ENCODE measurements around the gene PHF23.

Gene PHF23

GRCh38 chr17:7226721-7227710 lies 12.2 kb downstream of the PHF23 start:
- no peak overlapping the region for H3K4me3 ChIP-seq (ENCODE audit: low read length)
- H3K36me3 ChIP-seq (ENCODE audit: insufficient read depth, low read length) = peaks cover 88% of the 10 kb centered on the region
- no peak overlapping the region for H2AFZ ChIP-seq (ENCODE audit: low read depth, low read length)
- H3K4me1 ChIP-seq (ENCODE audit: insufficient read depth, low read length) = peaks cover 4% of the 10 kb centered on the region
- no peaks in the 10 kb centered on the region for H3K9me3 ChIP-seq (ENCODE audit: low read length)
- H3K27me3 ChIP-seq (ENCODE audit: insufficient read depth, low read length) = no peaks in the 10 kb centered on the region

- Histone ChIP-seq H3K27me3 (ENCODE audit: insufficient read depth, low read length) (no peaks in the 10 kb centered on the region), H3K4me1 (ENCODE audit: insufficient read depth, low read length) (peaks cover 4% of the 10 kb centered on the region), H3K36me3 (ENCODE audit: insufficient read depth, low read length) (peaks cover 90% of the 10 kb centered on the region), H2AFZ (ENCODE audit: low read depth, low read length) (no peak overlapping the region), H3K9me3 (ENCODE audit: low read length) (no peaks in the 10 kb centered on the region), H3K4me3 (ENCODE audit: low read length) (no peak overlapping the region)
Measured at GRCh38 chr17:7225711-7226331, 13.4 kb downstream of the PHF23 start.

DNA sequence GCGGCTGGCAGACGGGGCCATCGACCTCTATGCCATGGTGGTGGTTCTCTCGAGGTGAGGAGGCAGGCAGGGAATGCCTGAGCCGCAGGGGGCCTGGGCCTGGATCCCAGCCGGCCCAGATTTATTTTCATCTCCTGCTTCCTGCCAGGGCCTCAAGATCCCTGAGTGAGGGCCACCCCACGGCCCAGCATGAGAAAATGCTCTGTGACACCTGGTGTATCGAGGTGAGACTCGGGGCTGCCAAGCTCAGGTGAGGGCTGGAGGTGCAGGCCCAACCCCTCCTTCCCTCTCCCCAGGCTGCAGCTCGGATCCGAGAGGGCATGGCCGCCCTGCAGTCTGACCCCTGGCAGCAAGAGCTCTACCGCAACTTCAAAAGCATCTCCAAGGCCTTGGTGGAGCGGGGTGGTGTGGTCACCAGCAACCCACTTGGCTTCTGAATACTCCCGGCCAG lies 14.6 kb downstream of the PHF23 start:
- Histone ChIP-seq H3K27me3 (ENCODE audit: insufficient read depth, low read length) (no peaks in the 10 kb centered on the region), H3K36me3 (ENCODE audit: insufficient read depth, low read length) (peaks cover 79% of the 10 kb centered on the region), H3K4me3 (ENCODE audit: low read length) (no peak overlapping the region), H3K4me1 (ENCODE audit: insufficient read depth, low read length) (peaks cover 13% of the 10 kb centered on the region), H3K9me3 (ENCODE audit: low read length) (no peaks in the 10 kb centered on the region), H2AFZ (ENCODE audit: low read depth, low read length) (no peak overlapping the region)

DNA sequence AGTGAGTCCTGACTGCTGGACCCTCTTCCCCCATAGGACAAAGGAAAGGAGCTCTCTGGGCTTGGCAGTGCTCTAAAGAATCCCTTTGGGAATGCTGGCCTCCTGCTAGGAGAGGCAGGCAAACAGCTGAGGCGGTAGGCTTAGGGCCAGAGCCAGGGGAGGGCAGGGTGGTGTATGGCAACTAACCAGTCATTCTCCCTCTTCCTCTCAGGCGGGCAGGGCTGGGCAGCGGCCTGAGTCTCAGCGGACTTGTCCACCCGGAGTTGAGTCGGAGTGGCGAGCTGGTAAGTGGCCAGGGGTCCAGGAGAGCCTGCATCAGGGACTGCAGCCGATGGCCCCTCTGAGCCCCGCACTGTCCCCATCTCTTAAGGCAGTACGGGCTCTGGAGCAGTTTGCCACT lies 15.1 kb downstream of the PHF23 start:
- H3K27me3 ChIP-seq (ENCODE audit: insufficient read depth, low read length) = no peaks in the 10 kb centered on the region

DNA sequence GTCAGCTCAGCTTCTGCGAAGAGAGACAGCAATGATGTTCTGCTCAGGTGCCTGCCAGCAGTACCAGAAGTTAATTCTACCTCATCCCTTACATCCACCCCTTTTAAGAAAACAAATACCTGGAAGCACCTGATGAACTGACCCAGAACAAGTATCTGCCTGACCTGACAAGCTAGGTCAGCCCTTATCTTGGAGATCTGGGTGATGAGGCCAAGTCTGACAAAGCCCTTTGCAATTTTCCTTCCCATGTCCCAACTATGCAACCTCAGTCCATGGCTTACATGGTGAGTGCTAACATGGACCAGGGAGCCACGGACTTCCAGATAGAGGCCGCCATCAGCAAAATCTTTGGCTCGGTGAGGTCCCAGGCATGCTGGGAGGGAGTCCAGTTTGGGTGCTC lies 15.9 kb downstream of the PHF23 start:
- Histone ChIP-seq H3K4me3 (ENCODE audit: low read length) (no peak overlapping the region), H3K9me3 (ENCODE audit: low read length) (no peaks in the 10 kb centered on the region), H3K4me1 (ENCODE audit: insufficient read depth, low read length) (peaks cover 24% of the 10 kb centered on the region), H3K27me3 (ENCODE audit: insufficient read depth, low read length) (no peaks in the 10 kb centered on the region), H2AFZ (ENCODE audit: low read depth, low read length) (no peak overlapping the region), H3K36me3 (ENCODE audit: insufficient read depth, low read length) (peaks cover 66% of the 10 kb centered on the region)

More for the DNA sequence above, 15.1 kb downstream of the PHF23 start:
- Histone ChIP-seq H3K4me3 (ENCODE audit: low read length) (no peak overlapping the region), H3K9me3 (ENCODE audit: low read length) (no peaks in the 10 kb centered on the region), H3K36me3 (ENCODE audit: insufficient read depth, low read length) (peaks cover 73% of the 10 kb centered on the region), H2AFZ (ENCODE audit: low read depth, low read length) (no peak overlapping the region), H3K4me1 (ENCODE audit: insufficient read depth, low read length) (peaks cover 17% of the 10 kb centered on the region)

DNA sequence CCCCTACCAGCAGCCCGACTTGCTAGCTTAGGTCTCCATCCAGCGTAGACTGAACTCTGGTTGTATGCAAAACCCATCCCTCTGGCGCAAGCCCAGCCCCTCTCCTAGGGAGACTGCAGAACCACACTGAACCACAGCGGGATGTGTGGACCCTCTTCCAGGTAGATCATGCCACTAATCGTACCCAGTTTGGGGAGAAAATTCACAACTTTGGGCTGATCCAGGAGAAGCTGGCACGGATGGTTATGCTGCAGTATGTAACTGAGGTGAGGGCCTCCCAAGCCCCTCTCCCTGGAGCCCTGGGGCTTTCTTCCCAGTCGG lies 16.3 kb downstream of the PHF23 start:
- no peaks in the 10 kb centered on the region for H3K27me3 ChIP-seq (ENCODE audit: insufficient read depth, low read length)
- H3K9me3 ChIP-seq (ENCODE audit: low read length) = no peaks in the 10 kb centered on the region
- peaks cover 61% of the 10 kb centered on the region for H3K36me3 ChIP-seq (ENCODE audit: insufficient read depth, low read length)
- no peak overlapping the region for H3K4me3 ChIP-seq (ENCODE audit: low read length)
- H3K4me1 ChIP-seq (ENCODE audit: insufficient read depth, low read length) = peaks cover 29% of the 10 kb centered on the region
- no peak overlapping the region for H2AFZ ChIP-seq (ENCODE audit: low read depth, low read length)

- Histone ChIP-seq H3K4me3 (ENCODE audit: low read length) (no peak overlapping the region), H3K9me3 (ENCODE audit: low read length) (no peaks in the 10 kb centered on the region), H2AFZ (ENCODE audit: low read depth, low read length) (no peak overlapping the region), H3K4me1 (ENCODE audit: insufficient read depth, low read length) (peaks cover 33% of the 10 kb centered on the region), H3K36me3 (ENCODE audit: insufficient read depth, low read length) (peaks cover 56% of the 10 kb centered on the region), H3K27me3 (ENCODE audit: insufficient read depth, low read length) (no peaks in the 10 kb centered on the region)
Measured at GRCh38 chr17:7222093-7222971, 16.9 kb downstream of the PHF23 start.

DNA sequence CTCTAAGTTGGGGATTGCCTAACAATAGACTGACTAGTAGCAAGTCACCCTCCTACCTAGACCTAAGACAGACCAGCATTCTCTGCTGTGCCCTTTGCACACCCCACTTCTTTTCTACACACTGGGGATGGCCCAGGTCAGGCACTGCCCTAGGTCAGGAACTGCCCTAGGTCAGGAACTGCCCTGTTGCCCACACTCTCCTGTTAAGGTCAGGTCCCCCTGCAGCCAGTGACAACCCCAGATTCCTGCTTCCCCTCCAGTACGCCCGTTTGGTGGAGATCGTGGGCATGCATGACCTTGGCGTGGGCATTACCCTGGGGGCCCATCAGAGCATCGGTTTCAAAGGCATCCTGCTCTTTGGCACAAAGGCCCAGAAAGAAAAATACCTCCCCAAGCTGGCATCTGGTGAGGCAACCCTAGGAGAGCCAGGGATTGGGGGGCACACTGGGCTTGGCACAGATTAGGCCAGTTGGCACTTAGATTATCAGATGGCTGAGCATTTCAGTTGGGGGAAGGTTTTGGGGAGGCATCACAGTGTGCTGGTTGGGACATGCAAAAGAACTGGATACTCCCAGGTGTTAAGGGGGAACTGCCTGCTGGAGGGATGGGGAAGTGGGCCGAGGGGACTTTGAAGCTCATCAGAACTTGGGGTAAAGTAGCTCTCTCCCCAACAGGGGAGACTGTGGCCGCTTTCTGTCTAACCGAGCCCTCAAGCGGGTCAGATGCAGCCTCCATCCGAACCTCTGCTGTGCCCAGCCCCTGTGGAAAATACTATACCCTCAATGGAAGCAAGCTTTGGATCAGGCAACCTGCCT lies 17.8 kb downstream of the PHF23 start:
- Histone ChIP-seq H3K4me3 (ENCODE audit: low read length) (no peak overlapping the region), H3K4me1 (ENCODE audit: insufficient read depth, low read length) (peaks cover 39% of the 10 kb centered on the region), H2AFZ (ENCODE audit: low read depth, low read length) (no peak overlapping the region), H3K36me3 (ENCODE audit: insufficient read depth, low read length) (peaks cover 47% of the 10 kb centered on the region), H3K27me3 (ENCODE audit: insufficient read depth, low read length) (no peaks in the 10 kb centered on the region), H3K9me3 (ENCODE audit: low read length) (no peaks in the 10 kb centered on the region)

- H3K4me1 ChIP-seq (ENCODE audit: insufficient read depth, low read length) = peaks cover 46% of the 10 kb centered on the region
Measured at GRCh38 chr17:7220593-7221277, 18.5 kb downstream of the PHF23 start.

GRCh38 chr17:7219812-7220592 lies 19.3 kb downstream of the PHF23 start, which contains the start of the genes ACADVL and DLG4:
Gene ACADVL (plus strand): TSS chr17:7219938. CDS start chr17:7219985, 47 bp downstream.
Gene DLG4 (minus strand): TSS chr17:7219836.
- no peaks in the 10 kb centered on the region for H3K9me3 ChIP-seq (ENCODE audit: low read length)
- H3K4me3 ChIP-seq (ENCODE audit: low read length) = peak within 1 kb of the TSS; percentile 72
- no peak within 1 kb of the TSS for H2AFZ ChIP-seq (ENCODE audit: low read depth, low read length)
- H3K27me3 ChIP-seq (ENCODE audit: insufficient read depth, low read length) = no peaks in the 10 kb centered on the region
- peaks cover 52% of the 10 kb centered on the region for H3K4me1 ChIP-seq (ENCODE audit: insufficient read depth, low read length)
- H3K36me3 ChIP-seq (ENCODE audit: insufficient read depth, low read length) = peaks cover 33% of the 10 kb centered on the region

More at GRCh38 chr17:7220593-7221277, 18.5 kb downstream of the PHF23 start:
- no peaks in the 10 kb centered on the region for H3K9me3 ChIP-seq (ENCODE audit: low read length)
- no peaks in the 10 kb centered on the region for H3K27me3 ChIP-seq (ENCODE audit: insufficient read depth, low read length)
- H2AFZ ChIP-seq (ENCODE audit: low read depth, low read length) = no peak overlapping the region
- peaks cover 40% of the 10 kb centered on the region for H3K36me3 ChIP-seq (ENCODE audit: insufficient read depth, low read length)
- peak overlapping the region; percentile 72 for H3K4me3 ChIP-seq (ENCODE audit: low read length)

- Histone ChIP-seq H3K9me3 (ENCODE audit: low read length) (no peaks in the 10 kb centered on the region), H2AFZ (ENCODE audit: low read depth, low read length) (no peak overlapping the region), H3K36me3 (ENCODE audit: insufficient read depth, low read length) (peaks cover 26% of the 10 kb centered on the region), H3K4me3 (ENCODE audit: low read length) (peak overlapping the region; percentile 72), H3K27me3 (ENCODE audit: insufficient read depth, low read length) (no peaks in the 10 kb centered on the region), H3K4me1 (ENCODE audit: insufficient read depth, low read length) (peaks cover 52% of the 10 kb centered on the region)
Measured at GRCh38 chr17:7219229-7219811, 19.9 kb downstream of the PHF23 start.
